ENCODE results near the gene BAIAP2. TPM values are rescaled to one million over a fixed set of nuclear protein-coding genes. Genes with fewer than 3 reads are reported as not detected.
A peak's percentile ranks its signal among the peaks of the same experiment; 100 is the strongest.
"Not testable (repeated sequence)": the region's sequence is repeated elsewhere in the genome, so short reads cannot be mapped to it uniquely, and the experiment has no call there.

Gene BAIAP2
- total RNA-seq, 1 experiment from 2014 or later, result 34.4 TPM

- H3K9me3 ChIP-seq, result peaks cover 9% of the 10 kb centered on the region
- no peak for DNase-seq
- H3K27me3 ChIP-seq, result no peaks in the 10 kb centered on the region; the same call in 1 of the 2 replicates
Observed at GRCh38 chr17:81016575-81016974, 18.4 kb upstream of the BAIAP2 start.

GRCh38 chr17:81017330-81017729 is 17.6 kb upstream of the BAIAP2 start:
- H3K36me3 ChIP-seq, H3K9me3 ChIP-seq, H3K4me3 ChIP-seq, H3K27me3 ChIP-seq, DNase-seq: not testable (repeated sequence)

More at GRCh38 chr17:81016575-81016974, 18.4 kb upstream of the BAIAP2 start:
- Histone ChIP-seq H3K4me3 (no peak overlapping the region), H3K36me3 (no peaks in the 10 kb centered on the region; the same call in 1 of the 2 replicates)

GRCh38 chr17:81018044-81018802 is 16.7 kb upstream of the BAIAP2 start:
- Histone ChIP-seq H3K9me3 (peaks cover 6% of the 10 kb centered on the region), H3K27me3 (no peaks in the 10 kb centered on the region; the same call in 1 of the 2 replicates), H3K4me3 (no peak overlapping the region), H3K36me3 (no peaks in the 10 kb centered on the region; the same call in 1 of the 2 replicates)
- no peak for DNase-seq

- no peaks in the 10 kb centered on the region; the same call in 1 of the 2 replicates for H3K36me3 ChIP-seq
- DNase-seq, result no peak
- peaks cover 6% of the 10 kb centered on the region for H3K9me3 ChIP-seq
- no peaks in the 10 kb centered on the region; the same call in 1 of the 2 replicates for H3K27me3 ChIP-seq
- H3K4me3 ChIP-seq, result no peak overlapping the region
Observed at GRCh38 chr17:81019563-81020442, 15.1 kb upstream of the BAIAP2 start.

- Histone ChIP-seq H3K9me3 (peaks cover 6% of the 10 kb centered on the region), H3K27me3 (no peaks in the 10 kb centered on the region; the same call in 1 of the 2 replicates), H3K4me3 (no peak overlapping the region), H3K36me3 (no peaks in the 10 kb centered on the region; the same call in 1 of the 2 replicates)
- no peak for DNase-seq
Observed at GRCh38 chr17:81020443-81020766, 14.5 kb upstream of the BAIAP2 start.

GRCh38 chr17:81020767-81021497 is 14.0 kb upstream of the BAIAP2 start:
- Histone ChIP-seq H3K36me3 (no peaks in the 10 kb centered on the region; the same call in 1 of the 2 replicates), H3K4me3 (0 out of 2 replicates have a peak overlapping the region, but pooled peaks have one; percentile 7), H3K27me3 (no peaks in the 10 kb centered on the region; the same call in 1 of the 2 replicates), H3K9me3 (peaks cover 6% of the 10 kb centered on the region)
- peak; percentile 96 for DNase-seq

GRCh38 chr17:81021531-81022343 is 13.2 kb upstream of the BAIAP2 start:
- H3K9me3 ChIP-seq, result no peaks in the 10 kb centered on the region
- H3K27me3 ChIP-seq, result no peaks in the 10 kb centered on the region
- no peaks in the 10 kb centered on the region for H3K36me3 ChIP-seq
- DNase-seq, result no peak
- no peak overlapping the region for H3K4me3 ChIP-seq

- Histone ChIP-seq H3K36me3 (no peaks in the 10 kb centered on the region), H3K9me3 (no peaks in the 10 kb centered on the region), H3K27me3 (no peaks in the 10 kb centered on the region), H3K4me3 (no peak overlapping the region)
- no peak for DNase-seq
Observed at GRCh38 chr17:81022344-81022676, 12.6 kb upstream of the BAIAP2 start.

- Histone ChIP-seq H3K9me3 (no peaks in the 10 kb centered on the region), H3K36me3 (no peaks in the 10 kb centered on the region), H3K27me3 (no peaks in the 10 kb centered on the region), H3K4me3 (no peak overlapping the region)
- no peak for DNase-seq
Observed at GRCh38 chr17:81025065-81025740, 9.7 kb upstream of the BAIAP2 start.

GRCh38 chr17:81025741-81026129 is 9.2 kb upstream of the BAIAP2 start:
- no peak for DNase-seq

GRCh38 chr17:81026266-81027036 is 8.5 kb upstream of the BAIAP2 start:
- H3K4me3 ChIP-seq, result no peak overlapping the region
- H3K9me3 ChIP-seq, result no peaks in the 10 kb centered on the region
- DNase-seq, result no peak
- H3K27me3 ChIP-seq, result no peaks in the 10 kb centered on the region
- H3K36me3 ChIP-seq, result no peaks in the 10 kb centered on the region

More at GRCh38 chr17:81025741-81026129, 9.2 kb upstream of the BAIAP2 start:
- Histone ChIP-seq H3K36me3 (no peaks in the 10 kb centered on the region), H3K4me3 (no peak overlapping the region), H3K27me3 (no peaks in the 10 kb centered on the region), H3K9me3 (no peaks in the 10 kb centered on the region)

GRCh38 chr17:81027038-81027437 is 7.9 kb upstream of the BAIAP2 start:
- Histone ChIP-seq H3K9me3 (no peaks in the 10 kb centered on the region), H3K4me3 (no peak overlapping the region), H3K27me3 (no peaks in the 10 kb centered on the region), H3K36me3 (no peaks in the 10 kb centered on the region)
- DNase-seq, result no peak

- Histone ChIP-seq H3K27me3 (no peaks in the 10 kb centered on the region), H3K36me3 (no peaks in the 10 kb centered on the region), H3K4me3 (no peak overlapping the region), H3K9me3 (no peaks in the 10 kb centered on the region)
- no peak for DNase-seq
Observed at GRCh38 chr17:81027591-81028505, 7.1 kb upstream of the BAIAP2 start.

- DNase-seq, result no peak
Observed at GRCh38 chr17:81028506-81028858, 6.5 kb upstream of the BAIAP2 start.

More at GRCh38 chr17:81028506-81028858, 6.5 kb upstream of the BAIAP2 start:
- Histone ChIP-seq H3K9me3 (no peaks in the 10 kb centered on the region), H3K4me3 (no peak overlapping the region), H3K27me3 (no peaks in the 10 kb centered on the region), H3K36me3 (no peaks in the 10 kb centered on the region)
